Measurements from ENCODE around the gene PTTG1IP.

The PTTG1IP gene

GRCh38 chr21:44853601-44854390, 19.7 kb downstream of the PTTG1IP start:
- H3K79me2 ChIP-seq (ENCODE audit: insufficient read depth, low read length), result peaks cover 20% of the 10 kb centered on the region
- H3K9me3 ChIP-seq (ENCODE audit: insufficient read depth, low read length, severe bottlenecking), result no peaks in the 10 kb centered on the region
- H2AFZ ChIP-seq (ENCODE audit: low read depth, low read length), result no peak overlapping the region
- no peak overlapping the region for H3K9ac ChIP-seq (ENCODE audit: low read depth, low read length)
- peaks cover 95% of the 10 kb centered on the region for H3K36me3 ChIP-seq (ENCODE audit: insufficient read depth, low read length)
- DNase-seq, result no peak
- no peaks in the 10 kb centered on the region for H3K27me3 ChIP-seq (ENCODE audit: insufficient read depth, low read length, poor library complexity)
- peaks cover 41% of the 10 kb centered on the region for H4K20me1 ChIP-seq (ENCODE audit: insufficient read depth, low read length)
- H3K4me2 ChIP-seq (ENCODE audit: insufficient read depth, low read length), result no peak overlapping the region
- no peak for TF ChIP-seq CTCF (IDR thresholded peaks at IDR 0.05; ENCODE audit: borderline replicate concordance, extremely low read depth, low read length, poor library complexity, severe bottlenecking)
- TF ChIP-seq EZH2 (IDR thresholded peaks at IDR 0.05; ENCODE audit: borderline replicate concordance, low read depth, low read length, severe bottlenecking), result no peak
- no peak overlapping the region for H3K4me3 ChIP-seq (ENCODE audit: low read depth in 1 of 2, low read length in 2 of 2)
- no peak overlapping the region for H3K27ac ChIP-seq (ENCODE audit: low read length)
- H3K4me1 ChIP-seq (ENCODE audit: insufficient read depth, low read length), result no peaks in the 10 kb centered on the region
- no peak for ATAC-seq (ENCODE audit: insufficient read depth, low read depth)

GRCh38 chr21:44850905-44851657, 22.4 kb downstream of the PTTG1IP start:
- Histone ChIP-seq H3K4me2 (ENCODE audit: insufficient read depth, low read length) (no peak overlapping the region), H3K79me2 (ENCODE audit: insufficient read depth, low read length) (peaks cover 9% of the 10 kb centered on the region), H3K36me3 (ENCODE audit: insufficient read depth, low read length) (peaks cover 73% of the 10 kb centered on the region), H3K27ac (ENCODE audit: low read length) (no peak overlapping the region), H4K20me1 (ENCODE audit: insufficient read depth, low read length) (peaks cover 29% of the 10 kb centered on the region), H3K4me3 (ENCODE audit: low read depth in 1 of 2, low read length in 2 of 2) (no peak overlapping the region), H2AFZ (ENCODE audit: low read depth, low read length) (no peak overlapping the region), H3K9ac (ENCODE audit: low read depth, low read length) (no peak overlapping the region), H3K27me3 (ENCODE audit: insufficient read depth, low read length, poor library complexity) (no peaks in the 10 kb centered on the region), H3K9me3 (ENCODE audit: insufficient read depth, low read length, severe bottlenecking) (no peaks in the 10 kb centered on the region), H3K4me1 (ENCODE audit: insufficient read depth, low read length) (no peaks in the 10 kb centered on the region)
- ATAC-seq (ENCODE audit: insufficient read depth, low read depth) (no peak), DNase-seq (no peak)
- no peak for TF ChIP-seq CTCF (IDR thresholded peaks at IDR 0.05; ENCODE audit: borderline replicate concordance, extremely low read depth, low read length, poor library complexity, severe bottlenecking)
- no peak for TF ChIP-seq EZH2 (IDR thresholded peaks at IDR 0.05; ENCODE audit: borderline replicate concordance, low read depth, low read length, severe bottlenecking)

- Histone ChIP-seq H3K9ac (ENCODE audit: low read depth, low read length) (no peak overlapping the region), H3K4me2 (ENCODE audit: insufficient read depth, low read length) (no peak overlapping the region)
- TF ChIP-seq EZH2 (IDR thresholded peaks at IDR 0.05; ENCODE audit: borderline replicate concordance, low read depth, low read length, severe bottlenecking), result no peak
- no peak for TF ChIP-seq CTCF (IDR thresholded peaks at IDR 0.05; ENCODE audit: borderline replicate concordance, extremely low read depth, low read length, poor library complexity, severe bottlenecking)
These were observed 23.2 kb downstream of the PTTG1IP start for GRCh38 chr21:44850208-44850800.

More at GRCh38 chr21:44850208-44850800, 23.2 kb downstream of the PTTG1IP start:
- DNase-seq, result no peak
- no peaks in the 10 kb centered on the region for H3K27me3 ChIP-seq (ENCODE audit: insufficient read depth, low read length, poor library complexity)
- H3K27ac ChIP-seq (ENCODE audit: low read length), result no peak overlapping the region
- no peaks in the 10 kb centered on the region for H3K9me3 ChIP-seq (ENCODE audit: insufficient read depth, low read length, severe bottlenecking)
- no peak for ATAC-seq (ENCODE audit: insufficient read depth, low read depth)
- H3K4me1 ChIP-seq (ENCODE audit: insufficient read depth, low read length), result no peaks in the 10 kb centered on the region
- no peak overlapping the region for H2AFZ ChIP-seq (ENCODE audit: low read depth, low read length)
- H3K36me3 ChIP-seq (ENCODE audit: insufficient read depth, low read length), result peaks cover 65% of the 10 kb centered on the region
- H3K4me3 ChIP-seq (ENCODE audit: low read depth in 1 of 2, low read length in 2 of 2), result no peak overlapping the region
- peaks cover 9% of the 10 kb centered on the region for H3K79me2 ChIP-seq (ENCODE audit: insufficient read depth, low read length)
- H4K20me1 ChIP-seq (ENCODE audit: insufficient read depth, low read length), result peaks cover 27% of the 10 kb centered on the region
